IMR-90 (cell line): ENCODE data around the gene WIPF1. TPM values are rescaled to one million over a fixed set of nuclear protein-coding genes. Genes with fewer than 3 reads are reported as not detected.

Source experiments
- ATAC-seq: fragments of 200-7000 bp; cut with Tn5 transposase; 2 replicates; pipeline ENCODE4 v1.9.1; 2020; ENCODE audit warnings: low read depth, mild to moderate bottlenecking, moderate library complexity
- BruUV-seq: library from RNA; stranded (reverse); fragments of 400-500 nt; replicated peaks from 2 replicates; lab custom pipeline; 2021; lab: Mats Ljungman, UMichigan
- CTCF ChIA-PET: fragments of 300-600 bp; formaldehyde crosslinking; extraction: SDS; loops from one replicate; lab custom pipeline; 2021; ENCODE audit warnings: antibody characterized with exemption; lab: Yijun Ruan, JAX
- POLR2A ChIA-PET: fragments of 300-600 bp; sonication (Branson Sonifier 250); formaldehyde crosslinking; loops from one replicate; lab custom pipeline; 2022; ENCODE audit warnings: antibody characterized with exemption; ENCODE audit not compliant: unreplicated experiment; lab: Charles Lee
- DNase-seq: peaks from one replicate; pipeline ENCODE4 v3.0.0; 2013
- H2AFZ ChIP-seq: replicated peaks from 2 replicates; pipeline ENCODE3; 2013; ENCODE audit warnings: low read length, mild to moderate bottlenecking; ENCODE audit not compliant: poor library complexity
- H2AK5ac ChIP-seq: 2 replicates; pipeline ENCODE4 v1.6.1; 2013; ENCODE audit warnings: low read depth, low read length, inconsistent platforms
- H2AK9ac ChIP-seq: replicated peaks from 2 replicates; pipeline ENCODE3; 2013; ENCODE audit warnings: mild to moderate bottlenecking, low read depth, low read length, moderate library complexity; ENCODE audit not compliant: poor library complexity
- H2BK120ac ChIP-seq: 2 replicates; pipeline ENCODE4 v1.6.1; 2013; ENCODE audit warnings: low read depth, low read length, inconsistent platforms
- H2BK15ac ChIP-seq: 3 replicates; pipeline ENCODE4 v1.6.1; 2013; ENCODE audit warnings: low read depth, low read length, inconsistent platforms
- H2BK20ac ChIP-seq: 2 replicates; pipeline ENCODE4 v1.6.1; 2013; ENCODE audit warnings: low read depth, mild to moderate bottlenecking, inconsistent platforms, low read length, moderate library complexity
- H2BK5ac ChIP-seq: 2 replicates; pipeline ENCODE4 v1.6.1; 2013; ENCODE audit warnings: mild to moderate bottlenecking, low read depth, low read length, inconsistent platforms; ENCODE audit not compliant: poor library complexity, severe bottlenecking
- H3K14ac ChIP-seq: replicated peaks from 2 replicates; pipeline ENCODE4 v1.6.1; 2013; ENCODE audit warnings: low read depth, low read length, inconsistent platforms
- H3K18ac ChIP-seq: 2 replicates; pipeline ENCODE4 v1.6.1; 2013; ENCODE audit warnings: low read depth, low read length, control low read depth
- H3K23ac ChIP-seq: 2 replicates; pipeline ENCODE4 v1.6.1; 2013; ENCODE audit warnings: low read depth, low read length, inconsistent platforms
- H3K27ac ChIP-seq: 2 replicates; pipeline ENCODE4 v1.5.1; 2013; ENCODE audit warnings: mild to moderate bottlenecking, control low read depth, low read length; ENCODE audit not compliant: insufficient read depth
- H3K27me3 ChIP-seq: 2 replicates; pipeline ENCODE4 v1.6.1; 2013; ENCODE audit warnings: low read length; ENCODE audit not compliant: control insufficient read depth, insufficient read depth
- H3K36me3 ChIP-seq: 2 replicates; pipeline ENCODE4 v1.6.1; 2013; ENCODE audit warnings: low read length, mixed read lengths; ENCODE audit not compliant: control insufficient read depth, insufficient read depth
- H3K4ac ChIP-seq: 2 replicates; pipeline ENCODE4 v1.6.1; 2013; ENCODE audit warnings: low read depth, low read length, inconsistent platforms
- H3K4me1 ChIP-seq: 2 replicates; pipeline ENCODE4 v1.6.1; 2013; ENCODE audit warnings: low read length, mixed read lengths; ENCODE audit not compliant: control insufficient read depth, insufficient read depth
- H3K4me2 ChIP-seq: 2 replicates; pipeline ENCODE4 v1.6.1; 2013; ENCODE audit warnings: low read depth, mild to moderate bottlenecking, control low read depth, low read length, moderate library complexity
- H3K4me3 ChIP-seq: 2 replicates; pipeline ENCODE4 v1.5.1; 2013; ENCODE audit warnings: low read depth, mild to moderate bottlenecking, control low read depth, low read length, moderate library complexity; ENCODE audit not compliant: insufficient read depth
- H3K56ac ChIP-seq: 2 replicates; pipeline ENCODE4 v1.6.1; 2013; ENCODE audit warnings: low read length, inconsistent platforms; ENCODE audit not compliant: insufficient read depth; ENCODE audit errors: extremely low read depth
- H3K79me1 ChIP-seq, 2 experiments: 2 replicates each; pipeline ENCODE4 v1.6.1; 2013; ENCODE audit warnings: low read length in 2 of 2, inconsistent platforms in 1 of 2, low read depth in 1 of 2
- H3K9ac ChIP-seq: 2 replicates; pipeline ENCODE4 v1.6.1; 2013; ENCODE audit warnings: low read depth, low read length, control low read depth
- H3K9me1 ChIP-seq: 2 replicates; pipeline ENCODE4 v1.6.1; 2013; ENCODE audit warnings: low read length, inconsistent platforms; ENCODE audit not compliant: insufficient read depth
- H3K9me3 ChIP-seq: 2 replicates; pipeline ENCODE4 v1.6.1; 2013; ENCODE audit warnings: low read length; ENCODE audit not compliant: control insufficient read depth, insufficient read depth
- H4K20me1 ChIP-seq: 2 replicates; pipeline ENCODE4 v1.6.1; 2013; ENCODE audit warnings: low read length, inconsistent platforms; ENCODE audit not compliant: insufficient read depth
- H4K5ac ChIP-seq: 2 replicates; pipeline ENCODE4 v1.6.1; 2013; ENCODE audit warnings: mild to moderate bottlenecking, low read depth, low read length, control low read depth
- H4K8ac ChIP-seq, 2 experiments: 2 replicates each; pipeline ENCODE4 v1.6.1; 2013; ENCODE audit warnings: low read depth in 2 of 2, low read length in 2 of 2, control low read depth in 1 of 2, inconsistent platforms in 1 of 2
- H4K91ac ChIP-seq: 2 replicates; pipeline ENCODE4 v1.6.1; 2013; ENCODE audit warnings: low read depth, low read length, inconsistent platforms; ENCODE audit not compliant: insufficient read depth
- BHLHE40 ChIP-seq: fragments of 150-350 bp; IDR thresholded peaks from 2 replicates; pipeline ENCODE4 v1.6.1; 2016; ENCODE audit warnings: mild to moderate bottlenecking, low read depth, low read length
- CEBPB ChIP-seq: IDR thresholded peaks from 2 replicates; pipeline ENCODE4 v1.6.1; 2012; ENCODE audit warnings: low read depth, low read length, improper control_type of control experiment
- CHD1 ChIP-seq: IDR thresholded peaks from 2 replicates; pipeline ENCODE4 v1.6.1; 2012; ENCODE audit warnings: low read depth, low read length, improper control_type of control experiment
- CTCF ChIP-seq: conservative IDR thresholded peaks from 2 replicates; pipeline ENCODE4 v1.5.1; 2012; ENCODE audit warnings: mild to moderate bottlenecking, low read depth, low read length, improper control_type of control experiment
- ELK1 ChIP-seq: fragments of 150-350 bp; IDR thresholded peaks from 2 replicates; pipeline ENCODE4 v1.6.1; 2016; ENCODE audit warnings: low read depth, mild to moderate bottlenecking, low read length, moderate library complexity, borderline replicate concordance
- FOS ChIP-seq: fragments of 150-350 bp; IDR thresholded peaks from 2 replicates; pipeline ENCODE4 v1.6.1; 2016; ENCODE audit warnings: low read depth, low read length
- MAFK ChIP-seq: IDR thresholded peaks from 2 replicates; pipeline ENCODE4 v1.6.1; 2012; ENCODE audit warnings: low read depth, low read length, improper control_type of control experiment
- MAZ ChIP-seq: IDR thresholded peaks from 2 replicates; pipeline ENCODE4 v1.6.1; 2012; ENCODE audit warnings: low read depth, mild to moderate bottlenecking, low read length, improper control_type of control experiment, moderate library complexity, borderline replicate concordance
- NFE2L2 ChIP-seq: fragments of 150-350 bp; IDR thresholded peaks from 2 replicates; pipeline ENCODE4 v1.6.1; 2016; ENCODE audit warnings: low read depth, mild to moderate bottlenecking, low read length
- POLR2A ChIP-seq: IDR thresholded peaks from 2 replicates; pipeline ENCODE4 v1.6.1; 2012; ENCODE audit warnings: mild to moderate bottlenecking, low read depth, low read length
- RCOR1 ChIP-seq: IDR thresholded peaks from 2 replicates; pipeline ENCODE4 v1.6.1; 2012; ENCODE audit warnings: mild to moderate bottlenecking, low read length, improper control_type of control experiment; ENCODE audit not compliant: insufficient replicate concordance
- RFX5 ChIP-seq: IDR thresholded peaks from 2 replicates; pipeline ENCODE4 v1.8.0; 2012; ENCODE audit warnings: low read depth, mild to moderate bottlenecking, low read length, moderate library complexity
- SMC3 ChIP-seq: fragments of 150-350 bp; IDR thresholded peaks from 2 replicates; pipeline ENCODE4 v1.6.1; 2016; ENCODE audit warnings: low read depth, mild to moderate bottlenecking, antibody characterized with exemption, low read length, moderate library complexity
- USF2 ChIP-seq: fragments of 150-350 bp; IDR thresholded peaks from 2 replicates; pipeline ENCODE4 v1.6.1; 2017; ENCODE audit warnings: mild to moderate bottlenecking, antibody characterized with exemption, low read length, low read depth
- dilution Hi-C: fragments of 300-500 bp; cut with HindIII; formaldehyde crosslinking; loops from one replicate; pipeline ENCODE4 v1.14.3; 2018; ENCODE audit warnings: low sequenced_read_pairs; ENCODE audit not compliant: unreplicated experiment
- in situ Hi-C: fragments of 300-500 bp; cut with MboI; formaldehyde crosslinking; loops from 3 replicates; pipeline ENCODE4 v1.14.3; 2019; ENCODE audit warnings: low sequenced_read_pairs, inconsistent platforms, mixed read lengths
- intact Hi-C: fragments of 100-400 bp; cut with micrococcal nuclease; formaldehyde crosslinking; loops from 2 replicates; pipeline ENCODE4 v1.10.0; 2022
- polyA plus RNA-seq, 3 experiments: library from polyadenylated mRNA; depleted of rRNA; stranded (reverse); fragments of >200 nt; gene quantifications; 2 replicates each; pipeline ENCODE4 v1.2.3, GENCODE V29; 2012; ENCODE audit warnings: low replicate concordance in 1 of 3
- total RNA-seq: library from RNA; depleted of rRNA; stranded (reverse); fragments of >200 nt; gene quantifications from 2 replicates; pipeline ENCODE4 v1.2.3, GENCODE V29; 2012

WIPF1 gene
- total and polyA plus RNA-seq, 2 of the 4 experiments (the other 2 are of a cell fraction): 2.7 to 13.5 TPM

- peak overlapping the region; percentile 35 for H2BK5ac ChIP-seq
- peak overlapping the region; percentile 37; the same call in 1 of the 2 replicates for H3K4me2 ChIP-seq
- no peaks in the 10 kb centered on the region for H4K20me1 ChIP-seq
- H2BK20ac ChIP-seq: no peak overlapping the region
- H3K9ac ChIP-seq: no peak overlapping the region
- no peak overlapping the region for H4K8ac ChIP-seq
- BruUV-seq: no TSS peak
- H4K5ac ChIP-seq: no peak overlapping the region
- ATAC-seq (no peak), DNase-seq (no peak)
- no peak overlapping the region for H2BK15ac ChIP-seq
- H3K4ac ChIP-seq: no peak overlapping the region
- no peak overlapping the region for H2AK9ac ChIP-seq
- H3K23ac ChIP-seq: no peak overlapping the region
- no peaks in the 10 kb centered on the region for H3K27me3 ChIP-seq
- no peak overlapping the region; the same call in 1 of the 2 replicates for H3K14ac ChIP-seq
- H3K4me3 ChIP-seq: no peak overlapping the region
- H2AFZ ChIP-seq: no peak overlapping the region
- no peak overlapping the region for H2AK5ac ChIP-seq
- no peaks in the 10 kb centered on the region for H3K36me3 ChIP-seq
- peaks cover 8% of the 10 kb centered on the region for H3K9me1 ChIP-seq
- H3K27ac ChIP-seq: no peak overlapping the region
- ChIA-PET POLR2A (no interaction called here), CTCF (no interaction called here)
- intact Hi-C loops (loop anchor here (10.0 kb wide), 1 partner anchor 402 kb away; no protein-coding TSS in a partner anchor), dilution Hi-C loops (no loop called here), in situ Hi-C loops (no loop called here)
- H3K4me1 ChIP-seq: peaks cover 17% of the 10 kb centered on the region
- no peak overlapping the region for H2BK120ac ChIP-seq
- no peak for TF ChIP-seq CTCF
- no peak for TF ChIP-seq RFX5
- TF ChIP-seq FOS: no peak
- no peak for TF ChIP-seq POLR2A
- TF ChIP-seq ELK1: no peak
- TF ChIP-seq MAFK: no peak
- TF ChIP-seq NFE2L2: no peak
- TF ChIP-seq CHD1: no peak
- no peak for TF ChIP-seq BHLHE40
- no peak for TF ChIP-seq USF2
- TF ChIP-seq MAZ: no peak
- TF ChIP-seq CEBPB: no peak
- no peak for TF ChIP-seq RCOR1
- TF ChIP-seq SMC3: no peak
- no peak overlapping the region for H3K56ac ChIP-seq
- no peak overlapping the region for H4K91ac ChIP-seq
- no peaks in the 10 kb centered on the region for H3K9me3 ChIP-seq
- 0 out of 2 replicates have a peak overlapping the region, but pooled peaks have one; percentile 11 for H3K18ac ChIP-seq
- H3K79me1 ChIP-seq: peaks cover 11 to 22% of the 10 kb centered on the region in 2 experiments
Observed at GRCh38 chr2:174593041-174593440, 4.6 kb downstream of the WIPF1 start.
